K562 (cell line): ENCODE data around the gene SCGB2B2. TPM values are rescaled to one million over a fixed set of nuclear protein-coding genes. Genes with fewer than 3 reads are reported as not detected.

ENCODE experiments used
- ATAC-seq: fragments of 200-7000 bp; cut with Tn5 transposase; 3 replicates; pipeline ENCODE4 v1.9.1; 2020; ENCODE audit warnings: moderate library complexity
- BruUV-seq: library from RNA; stranded (reverse); fragments of 400-500 nt; replicated peaks from 2 replicates; lab custom pipeline; 2021; lab: Mats Ljungman, UMichigan
- CTCF ChIA-PET: fragments of 300-600 bp; formaldehyde crosslinking; extraction: SDS; loops from one replicate; lab custom pipeline; 2021; ENCODE audit warnings: low intra/inter-chr PET ratio; lab: Yijun Ruan, JAX
- POLR2A ChIA-PET: fragments of 300-600, 350-650 bp; sonication (Branson Sonifier 250); formaldehyde crosslinking; extraction: SDS; loops from one replicate; lab custom pipeline; 2021; ENCODE audit warnings: antibody characterized with exemption, inconsistent platforms; lab: Yijun Ruan, JAX
- DNase-seq, 4 experiments: peaks; one replicate each; pipeline versions ENCODE4 v3.0.0 to v3.0.0-alpha.2; 2011 to 2018; ENCODE audit warnings: low spot score in 3 of 4, mixed read lengths in 3 of 4; ENCODE audit errors: extremely low read depth in 1 of 4
- FAIRE-seq: peaks from 2 replicates; lab custom pipeline; 2011; peaks lifted over from hg19 to GRCh38; lab: Jason Lieb, UNC
- H2AFZ ChIP-seq: 2 replicates; pipeline ENCODE4 v1.6.0; 2011; ENCODE audit warnings: low read depth, low read length, control low read depth, inconsistent platforms
- H3K27ac ChIP-seq: fragments of 200-600 bp; 3 replicates; pipeline ENCODE4 v1.8.0; 2011; ENCODE audit warnings: low read depth, mild to moderate bottlenecking, control low read depth, inconsistent platforms, low read length, moderate library complexity, mixed read lengths; ENCODE audit errors: extremely low read depth
- H3K27me3 ChIP-seq, 2 experiments: fragments of 300-600 bp in 1 of 2; 2 replicates in 1 of 2; 3 replicates in 1 of 2; pipeline versions ENCODE4 v1.6.0 to v1.8.0; 2011; ENCODE audit warnings: inconsistent platforms in 2 of 2, low read length in 2 of 2, mild to moderate bottlenecking in 1 of 2, mixed read lengths in 1 of 2, moderate library complexity in 1 of 2; ENCODE audit not compliant: control insufficient read depth in 2 of 2, insufficient read depth in 2 of 2
- H3K36me3 ChIP-seq: fragments of 300-600 bp; 3 replicates; pipeline ENCODE4 v1.8.0; 2011; ENCODE audit warnings: mild to moderate bottlenecking, low read length, inconsistent platforms; ENCODE audit not compliant: control insufficient read depth, insufficient read depth
- H3K4me1 ChIP-seq, 2 experiments: fragments of 200-600 bp in 1 of 2; replicated peaks in 1 of 2; 2 replicates in 1 of 2; 3 replicates in 1 of 2; pipeline versions ENCODE4 v1.5.1 to v1.8.0; 2011; ENCODE audit warnings: inconsistent platforms in 2 of 2, low read length in 2 of 2, mild to moderate bottlenecking in 1 of 2, mixed read lengths in 1 of 2, moderate library complexity in 1 of 2; ENCODE audit not compliant: control insufficient read depth in 2 of 2, insufficient read depth in 2 of 2
- H3K4me2 ChIP-seq: 2 replicates; pipeline ENCODE4 v1.6.1; 2011; ENCODE audit warnings: low read length, control low read depth, inconsistent platforms, mixed read lengths; ENCODE audit not compliant: insufficient read depth
- H3K4me3 ChIP-seq: fragments of 200-600 bp; sonication (generic), shearing (Covaris generic); 2 replicates; pipeline ENCODE4 v1.5.1; 2016; ENCODE audit warnings: control low read depth, inconsistent platforms
- H3K79me2 ChIP-seq: fragments of 200-600 bp; 3 replicates; pipeline ENCODE4 v1.8.0; 2011; ENCODE audit warnings: low read length, inconsistent platforms; ENCODE audit not compliant: control insufficient read depth, insufficient read depth
- H3K9ac ChIP-seq, 2 experiments: 2 replicates each; pipeline versions ENCODE4 v1.6.0 to v1.6.1; 2011; ENCODE audit warnings: low read depth in 2 of 2, low read length in 2 of 2, control low read depth in 1 of 2, inconsistent platforms in 1 of 2, mild to moderate bottlenecking in 1 of 2, mixed read lengths in 1 of 2; ENCODE audit not compliant: insufficient read depth in 1 of 2
- H3K9me1 ChIP-seq: one replicate; pipeline ENCODE4 v1.6.0; 2011; ENCODE audit warnings: inconsistent platforms, mild to moderate bottlenecking, low read length, moderate library complexity; ENCODE audit not compliant: control insufficient read depth, insufficient read depth
- H3K9me3 ChIP-seq: replicated peaks from 2 replicates; pipeline ENCODE4 v1.5.1; 2011; ENCODE audit warnings: low read depth, low read length, inconsistent platforms; ENCODE audit not compliant: control insufficient read depth, insufficient read depth
- H4K20me1 ChIP-seq: replicated peaks from 2 replicates; pipeline ENCODE4 v1.6.1; 2011; ENCODE audit warnings: low read length, inconsistent platforms, mixed read lengths; ENCODE audit not compliant: control insufficient read depth, insufficient read depth
- CCAR2 ChIP-seq: fragments of 200-400 bp; formaldehyde crosslinking; IDR thresholded peaks from 2 replicates; pipeline ENCODE4 v1.6.1; 2017; ENCODE audit warnings: mild to moderate bottlenecking, low read depth, low read length
- CHD2 ChIP-seq: IDR thresholded peaks from 2 replicates; pipeline ENCODE4 v1.6.1; 2011; ENCODE audit warnings: low read depth, low read length
- ELK1 ChIP-seq: sonication (generic); formaldehyde crosslinking; IDR thresholded peaks from 2 replicates; pipeline ENCODE4 v1.8.1; 2022; ENCODE audit warnings: missing genetic modification reagents
- GABPB1 ChIP-seq: sonication (generic); formaldehyde crosslinking; IDR thresholded peaks from 2 replicates; pipeline ENCODE4 v1.8.0; 2022; ENCODE audit warnings: mild to moderate bottlenecking, missing genetic modification reagents
- MBD1 ChIP-seq: fragments of 250-450 bp; sonication (Bioruptor Pico); IDR thresholded peaks from 2 replicates; pipeline ENCODE4 v1.8.0; 2022; ENCODE audit warnings: inconsistent platforms
- NCOA6 ChIP-seq: fragments of 450-650 bp; IDR thresholded peaks from 2 replicates; pipeline ENCODE4 v1.6.1; 2017; ENCODE audit warnings: mild to moderate bottlenecking
- SAP30 ChIP-seq: fragments of 200-600 bp; sonication (generic); IDR thresholded peaks from 2 replicates; pipeline ENCODE4 v1.6.1; 2012; ENCODE audit warnings: borderline replicate concordance, low read depth, mild to moderate bottlenecking, moderate library complexity, low read length, control low read depth, inconsistent platforms; ENCODE audit not compliant: insufficient read depth, poor library complexity, severe bottlenecking
- SMARCA4 ChIP-seq: fragments of 450-650 bp; IDR thresholded peaks from 2 replicates; pipeline ENCODE4 v1.6.1; 2016
- SMC3 ChIP-seq: conservative IDR thresholded peaks from 2 replicates; pipeline ENCODE4 v1.6.1; 2011; ENCODE audit warnings: low read depth, low read length, improper control_type of control experiment; ENCODE audit not compliant: insufficient read depth
- TAL1 ChIP-seq: fragments of 450-650 bp; IDR thresholded peaks from 2 replicates; pipeline ENCODE4 v1.6.1; 2016; ENCODE audit warnings: mild to moderate bottlenecking
- ZNF354B ChIP-seq: fragments of 250-450 bp; sonication (Bioruptor Pico); IDR thresholded peaks from 2 replicates; pipeline ENCODE4 v1.4.0; 2020
- ZNF592 ChIP-seq: fragments of 450-650 bp; IDR thresholded peaks from 2 replicates; pipeline ENCODE4 v1.6.1; 2017; ENCODE audit warnings: antibody characterized with exemption, mild to moderate bottlenecking
- ZNF740 ChIP-seq, 3 experiments: fragments of 200-800 bp in 1 of 3; sonication (Bioruptor generic) in 1 of 3; sonication (generic) in 1 of 3; formaldehyde crosslinking in 1 of 3; IDR thresholded peaks; 2 replicates each; pipeline versions ENCODE4 v1.6.1 to v1.8.0; 2016 to 2022; ENCODE audit warnings: mild to moderate bottlenecking in 2 of 3, missing compliant biosample characterization in 2 of 3, missing genetic modification characterization in 2 of 3, missing genetic modification reagents in 1 of 3
- WGBS: fragments of 100-300 bp; shearing (Covaris generic); methylation state at CpG from one replicate; pipeline ENCODE4 v1.1.6; 2016; ENCODE audit warnings: low coverage, mixed read lengths; ENCODE audit not compliant: insufficient coverage; ENCODE audit errors: missing lambda C conversion rate; 5-methylcytosine and 5-hydroxymethylcytosine counted together
- in situ Hi-C: fragments of 300-500 bp; cut with MboI; formaldehyde crosslinking; loops from 4 replicates; pipeline ENCODE4 v1.15.0; 2018; ENCODE audit warnings: inconsistent platforms, mixed read lengths
- intact Hi-C: fragments of 100-400 bp; cut with micrococcal nuclease; formaldehyde crosslinking; loops from 2 replicates; pipeline ENCODE4 v1.14.2; 2022
- polyA plus RNA-seq, 8 experiments: library from polyadenylated mRNA; depleted of rRNA in 4 of 8; stranded (reverse) in 5 of 8; unstranded in 3 of 8; fragments of >200 nt; fragmentation: Nextera tagmentation in 2 of 8; fragmentation: Illumina TruSeq in 1 of 8; extraction: Ambion mirVana in 2 of 8; extraction: Trizol in 1 of 8; gene quantifications; 2 replicates each; pipeline versions ENCODE4 v1.2.1 to v1.2.3, GENCODE V29; 2011 to 2014; ENCODE audit warnings: inconsistent platforms in 1 of 8, missing spikeins in 1 of 8
- total RNA-seq, 7 experiments: library from RNA; depleted of rRNA in 6 of 7; stranded (reverse); fragments of >200 nt in 6 of 7; fragmentation: Illumina TruSeq in 2 of 7; extraction: Trizol in 2 of 7; gene quantifications; 2 replicates each; pipeline versions ENCODE4 v1.2.1 to v1.2.3, GENCODE V29; 2011 to 2021; ENCODE audit warnings: low replicate concordance in 1 of 7

SCGB2B2 gene
- total and polyA plus RNA-seq, 9 of the 15 experiments (the other 6 are each of a cell fraction or from before 2014, with no cell fraction given): not detected

- no TSS peak for BruUV-seq
- Histone ChIP-seq H4K20me1 (no peaks in the 10 kb centered on the region), H3K4me2 (no peak overlapping the region), H3K36me3 (no peaks in the 10 kb centered on the region), H3K27ac (no peak overlapping the region), H3K27me3 (no peaks in the 10 kb centered on the region), H3K4me3 (no peak overlapping the region), H2AFZ (no peak overlapping the region), H3K9ac (peak overlapping the region in 1 of 2 experiments; percentile 45; a peak in 1 of 4 replicates), H3K9me3 (no peaks in the 10 kb centered on the region), H3K4me1 (peaks cover 0 to 21% of the 10 kb centered on the region in 2 experiments; a peak in 2 of 5 replicates), H3K9me1 (no peaks in the 10 kb centered on the region), H3K79me2 (no peaks in the 10 kb centered on the region)
- intact Hi-C loops (no loop called here), in situ Hi-C loops (no loop called here)
- CTCF ChIA-PET: no interaction called here
- DNase-seq (no peak), ATAC-seq (no peak), FAIRE-seq (no peak)
- 0% methylated on average over 3 of the region's 3 CpGs for WGBS
- POLR2A ChIA-PET: no interaction called here
- no peak for TF ChIP-seq ZNF592
- TF ChIP-seq ELK1 (CRISPR knock-in tag): no peak
- TF ChIP-seq SMARCA4: no peak
- no peak for TF ChIP-seq SMC3
- no peak for TF ChIP-seq CCAR2
- no peak for TF ChIP-seq ZNF354B
- TF ChIP-seq MBD1 (CRISPR knock-in tag): no peak
- TF ChIP-seq GABPB1: no peak
- TF ChIP-seq SAP30: no peak
- no peak for TF ChIP-seq CHD2
- no peak for TF ChIP-seq NCOA6
- TF ChIP-seq TAL1: no peak
- no peak for TF ChIP-seq ZNF740 (CRISPR knock-in tag; IDR thresholded peaks at IDR 0.05)
- TF ChIP-seq ZNF740 (tag; IDR thresholded peaks at IDR 0.05): no peak
These were observed 12.8 kb downstream of the SCGB2B2 start for GRCh38 chr19:34664168-34664567.
